ENCODE measurements around the gene LRRC34. TPM values are rescaled to one million over a fixed set of nuclear protein-coding genes. Genes with fewer than 3 reads are reported as not detected.

The LRRC34 gene
- total RNA-seq, 2 experiments from 2014 or later = 3.8 TPM

DNA sequence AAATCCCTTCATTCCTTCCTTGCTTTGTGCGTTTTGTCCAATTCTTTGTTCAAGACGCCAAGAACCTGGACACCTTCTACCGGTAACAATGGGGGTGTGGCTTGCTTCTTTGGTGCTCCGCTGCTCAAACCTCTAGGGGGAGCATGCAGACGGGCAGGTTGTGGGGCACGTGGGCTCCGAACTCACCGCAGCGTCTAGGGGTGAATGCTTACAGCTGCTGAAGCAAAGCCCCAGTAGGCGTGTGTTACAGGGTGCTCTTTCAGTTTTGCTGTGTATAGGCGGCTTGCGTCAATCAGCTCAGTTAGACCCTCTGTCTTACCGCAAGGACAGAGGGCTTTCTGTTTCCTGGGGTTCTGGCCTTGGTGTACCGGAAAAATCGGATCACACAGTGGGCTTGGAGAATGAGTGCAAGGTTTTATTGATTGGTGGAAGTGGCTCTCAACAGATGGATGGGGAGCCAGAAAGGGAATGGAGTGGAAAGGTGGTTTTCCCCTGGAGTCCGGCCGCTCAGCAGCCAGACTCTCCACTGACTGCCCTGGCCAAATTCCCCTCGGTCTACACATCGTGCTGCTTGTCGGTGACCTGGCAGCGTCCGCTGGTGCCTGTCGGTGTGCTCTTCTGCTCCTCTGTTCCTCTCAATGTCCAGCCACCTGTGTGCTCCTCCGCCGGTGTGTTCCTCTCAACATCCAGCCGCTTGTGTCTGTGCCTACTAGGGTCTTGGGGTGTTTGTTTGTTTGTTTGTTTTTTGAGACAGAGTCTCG is 1.2 kb upstream of the LRRC34 start:
- H3K4me3 Mint-ChIP-seq = peak overlapping the region; percentile 77
- peak; percentile 89 for DNase-seq
- peaks cover 13% of the 10 kb centered on the region for H3K9me3 Mint-ChIP-seq (ENCODE audit: low read depth)
- ChIA-PET CTCF (interaction anchor here (0.6 to 1.6 kb wide), 2 partner anchors 40 to 1811 kb away, joined by 3 to 8 read pairs; partner anchors contain the start of gene MYNN), POLR2A (interaction anchor here (1.4 kb wide), 1 partner anchor 153 kb away, joined by 3 read pairs; no protein-coding TSS in a partner anchor)
- H3K27ac Mint-ChIP-seq = peak overlapping the region; percentile 82
- peak; percentile 84 for ATAC-seq
- intact Hi-C loops (cut with DNase I, micrococcal nuclease) = loop anchor here (1.0 to 5.0 kb wide), 9 partner anchors 42 to 367 kb away; partner anchors contain the start of genes SEC62 (in 2 of the 2), GPR160 (in 1 of the 2), PHC3 (in 1 of the 2) and TERC (in 1 of the 2)
- H3K36me3 Mint-ChIP-seq (ENCODE audit: low read depth) = peaks cover 10% of the 10 kb centered on the region
- H3K27me3 Mint-ChIP-seq = peaks cover 6% of the 10 kb centered on the region
- H3K4me1 Mint-ChIP-seq = peaks cover 27% of the 10 kb centered on the region

DNA sequence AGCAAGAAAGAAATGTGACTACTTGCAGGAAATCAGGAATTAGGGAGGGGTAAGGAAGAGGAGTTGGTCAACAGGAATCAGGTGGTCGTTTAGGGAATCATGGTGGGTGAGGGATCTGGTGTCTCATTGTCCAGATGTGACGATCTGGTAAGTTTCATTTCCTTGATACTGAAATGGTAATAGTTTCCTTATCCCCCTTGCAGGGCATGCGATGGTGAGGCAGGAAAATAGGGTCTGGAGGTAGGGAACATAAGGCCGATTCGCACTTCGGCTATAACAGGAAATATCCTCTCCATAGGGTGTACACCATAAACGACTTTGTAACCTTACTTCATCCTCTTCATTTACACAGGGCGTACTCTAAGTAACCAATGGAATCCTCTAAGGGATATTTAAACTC is 574 bp upstream of the LRRC34 start:
- ChIA-PET CTCF (interaction anchor here (1.1 kb wide), 2 partner anchors 49 to 155 kb away, joined by 3 read pairs; no protein-coding TSS in a partner anchor), POLR2A (interaction anchor here (1.4 kb wide), 1 partner anchor 154 kb away, joined by 3 read pairs; no protein-coding TSS in a partner anchor)
- Mint-ChIP-seq H3K36me3 (ENCODE audit: low read depth) (peaks cover 10% of the 10 kb centered on the region), H3K9me3 (ENCODE audit: low read depth) (peaks cover 13% of the 10 kb centered on the region), H3K4me3 (peak overlapping the region; percentile 77), H3K27me3 (peaks cover 4% of the 10 kb centered on the region), H3K4me1 (peaks cover 27% of the 10 kb centered on the region), H3K27ac (peak overlapping the region; percentile 82)
- DNase-seq (no peak), ATAC-seq (peak; percentile 2)
- intact Hi-C loops (cut with DNase I, micrococcal nuclease) = loop anchor here (1.0 to 5.0 kb wide), 9 partner anchors 41 to 368 kb away; partner anchors contain the start of genes SEC62 (in 2 of the 2), GPR160 (in 1 of the 2), PHC3 (in 1 of the 2) and TERC (in 1 of the 2)

DNA sequence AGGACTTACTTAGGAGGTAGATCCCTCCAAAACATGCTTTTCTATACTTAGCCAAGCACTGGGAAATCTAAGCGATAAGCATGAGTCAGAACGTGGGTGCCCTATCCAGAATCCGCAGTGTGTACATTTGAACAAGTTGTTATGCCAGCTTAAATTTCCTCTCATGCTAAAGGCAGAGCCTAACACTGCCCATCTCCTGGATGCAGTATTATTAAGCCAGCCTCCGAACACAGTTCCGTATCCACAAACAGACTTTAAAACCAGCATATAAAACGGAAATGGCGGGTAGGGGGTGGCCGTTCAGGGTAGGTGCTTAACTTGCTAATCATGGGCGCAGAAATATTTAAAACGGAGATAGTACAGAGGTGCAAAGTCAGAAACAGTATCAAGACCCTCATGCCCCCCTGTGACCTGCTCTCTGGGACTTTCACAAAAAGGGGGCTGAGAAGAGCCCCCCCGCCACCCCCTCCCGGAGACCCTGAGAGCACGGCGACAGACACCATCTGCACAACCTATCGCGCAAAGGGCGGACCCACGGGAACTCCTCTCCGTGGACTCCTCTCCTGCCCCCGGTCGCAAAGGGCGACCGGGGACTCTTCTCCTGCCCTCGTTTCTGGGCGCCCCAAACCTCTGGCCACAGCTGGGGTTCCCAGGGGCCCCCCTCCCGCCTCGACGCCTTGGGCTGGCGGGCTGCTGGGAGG is 923 bp downstream of the LRRC34 start:
- ATAC-seq = peak; percentile 3
- no peak overlapping the region for H3K27ac Mint-ChIP-seq
- peaks cover 27% of the 10 kb centered on the region for H3K4me1 Mint-ChIP-seq
- peak overlapping the region; percentile 77 for H3K4me3 Mint-ChIP-seq
- peaks cover 13% of the 10 kb centered on the region for H3K9me3 Mint-ChIP-seq (ENCODE audit: low read depth)
- peaks cover 10% of the 10 kb centered on the region for H3K36me3 Mint-ChIP-seq (ENCODE audit: low read depth)
- intact Hi-C loops (cut with DNase I, micrococcal nuclease) = loop anchor here (1.0 to 5.0 kb wide), 9 partner anchors 38 to 546 kb away; partner anchors contain the start of genes SEC62 (in 2 of the 2), GPR160 (in 1 of the 2), MYNN (in 1 of the 2) and PHC3 (in 1 of the 2)
- POLR2A ChIA-PET = no interaction called here
- DNase-seq = peak; percentile 35
- CTCF ChIA-PET = interaction anchor here (0.6 to 1.6 kb wide), 6 partner anchors 19 to 554 kb away, joined by 3 to 7 read pairs (median 3); no protein-coding TSS in a partner anchor
- H3K27me3 Mint-ChIP-seq = peaks cover 2% of the 10 kb centered on the region

DNA sequence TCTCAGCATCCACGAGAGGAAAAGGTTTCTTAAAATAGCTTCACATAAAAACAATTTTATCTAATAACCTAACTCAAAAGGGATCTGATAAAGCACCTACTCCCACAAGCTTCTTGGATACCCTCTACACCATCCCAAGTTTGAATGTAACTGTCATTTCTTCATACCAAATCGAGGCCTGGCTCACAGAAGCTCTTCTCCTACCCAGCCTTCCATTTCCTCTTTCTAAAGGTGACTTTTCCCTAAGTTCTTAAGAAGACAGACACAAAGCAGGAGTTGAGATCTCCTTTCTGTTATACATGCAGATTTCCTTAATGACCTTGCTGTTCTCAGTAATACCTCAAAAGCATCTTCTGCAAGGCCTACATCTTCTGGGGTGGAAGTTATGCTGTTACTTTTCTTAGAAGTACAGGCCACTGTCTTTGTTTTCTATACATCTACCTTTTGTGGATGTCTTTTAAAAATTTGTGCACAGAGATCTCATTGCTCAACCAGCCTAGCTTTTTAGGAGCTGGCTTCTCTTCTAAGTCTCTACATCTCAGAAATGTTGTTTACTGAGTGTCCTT is 3.4 kb downstream of the LRRC34 start:
- ATAC-seq = no peak
- H3K9me3 Mint-ChIP-seq (ENCODE audit: low read depth) = no peaks in the 10 kb centered on the region
- DNase-seq = no peak
- POLR2A ChIA-PET = interaction anchor here (0.7 kb wide), 1 partner anchor 27 kb away, joined by 3 read pairs; no protein-coding TSS in a partner anchor
- H3K27me3 Mint-ChIP-seq = no peaks in the 10 kb centered on the region
- H3K4me3 Mint-ChIP-seq = no peak overlapping the region
- H3K4me1 Mint-ChIP-seq = peaks cover 26% of the 10 kb centered on the region
- intact Hi-C loops (cut with DNase I, micrococcal nuclease) = no loop called here
- CTCF ChIA-PET = interaction anchor here (0.7 kb wide), 1 partner anchor 14 kb away, joined by 3 read pairs; no protein-coding TSS in a partner anchor
- H3K36me3 Mint-ChIP-seq (ENCODE audit: low read depth) = no peaks in the 10 kb centered on the region
- no peak overlapping the region for H3K27ac Mint-ChIP-seq

DNA sequence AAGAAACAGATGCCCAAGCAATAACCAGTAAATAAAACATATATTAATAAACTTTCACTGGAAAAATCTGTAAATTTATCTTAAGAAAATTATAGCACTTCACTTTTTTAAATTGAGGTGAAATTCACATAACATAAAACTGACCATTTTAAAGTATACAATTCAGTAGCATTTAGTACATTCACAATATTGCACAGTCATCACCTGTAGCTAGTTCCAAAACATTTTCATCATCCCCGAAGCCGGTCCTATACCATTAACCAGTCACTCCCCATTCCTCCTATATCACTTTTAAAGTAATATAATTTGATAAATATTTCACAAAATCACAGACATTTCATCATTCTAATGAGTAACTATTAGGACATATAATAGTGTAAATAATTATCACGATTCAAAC is 8.0 kb downstream of the LRRC34 start:
- Mint-ChIP-seq H3K27me3 (no peaks in the 10 kb centered on the region), H3K27ac (no peak overlapping the region), H3K9me3 (ENCODE audit: low read depth) (no peaks in the 10 kb centered on the region), H3K36me3 (ENCODE audit: low read depth) (no peaks in the 10 kb centered on the region), H3K4me1 (no peaks in the 10 kb centered on the region), H3K4me3 (no peak overlapping the region)
- intact Hi-C loops (cut with DNase I, micrococcal nuclease) = no loop called here
- DNase-seq (no peak), ATAC-seq (no peak)
- ChIA-PET CTCF (no interaction called here), POLR2A (no interaction called here)

GRCh38 chr3:169792359-169792758 is 20.3 kb downstream of the LRRC34 start:
- no peak overlapping the region for H3K27ac Mint-ChIP-seq
- intact Hi-C loops (cut with DNase I, micrococcal nuclease) = no loop called here

GRCh38 chr3:169790687-169791429 is 21.8 kb downstream of the LRRC34 start:
- intact Hi-C loops (cut with DNase I, micrococcal nuclease) = no loop called here
- H3K4me1 Mint-ChIP-seq = peaks cover 10% of the 10 kb centered on the region
- H3K9me3 Mint-ChIP-seq (ENCODE audit: low read depth) = no peaks in the 10 kb centered on the region
- no peak overlapping the region for H3K4me3 Mint-ChIP-seq
- DNase-seq = no peak
- no peaks in the 10 kb centered on the region for H3K27me3 Mint-ChIP-seq
- no peak for ATAC-seq
- H3K36me3 Mint-ChIP-seq (ENCODE audit: low read depth) = peaks cover 31% of the 10 kb centered on the region
- POLR2A ChIA-PET = interaction anchor here (0.5 kb wide), 1 partner anchor 15 kb away, joined by 3 read pairs; no protein-coding TSS in a partner anchor
- H3K27ac Mint-ChIP-seq = no peak overlapping the region
- CTCF ChIA-PET = interaction anchor here (0.7 kb wide), 1 partner anchor 201 kb away, joined by 3 read pairs; no protein-coding TSS in a partner anchor

More at GRCh38 chr3:169792359-169792758, 20.3 kb downstream of the LRRC34 start:
- Mint-ChIP-seq H3K27me3 (no peaks in the 10 kb centered on the region), H3K4me1 (peaks cover 5% of the 10 kb centered on the region), H3K9me3 (ENCODE audit: low read depth) (no peaks in the 10 kb centered on the region), H3K36me3 (ENCODE audit: low read depth) (peaks cover 21% of the 10 kb centered on the region), H3K4me3 (no peak overlapping the region)
- POLR2A ChIA-PET = no interaction called here
- DNase-seq = no peak
- CTCF ChIA-PET = no interaction called here
- ATAC-seq = no peak

DNA sequence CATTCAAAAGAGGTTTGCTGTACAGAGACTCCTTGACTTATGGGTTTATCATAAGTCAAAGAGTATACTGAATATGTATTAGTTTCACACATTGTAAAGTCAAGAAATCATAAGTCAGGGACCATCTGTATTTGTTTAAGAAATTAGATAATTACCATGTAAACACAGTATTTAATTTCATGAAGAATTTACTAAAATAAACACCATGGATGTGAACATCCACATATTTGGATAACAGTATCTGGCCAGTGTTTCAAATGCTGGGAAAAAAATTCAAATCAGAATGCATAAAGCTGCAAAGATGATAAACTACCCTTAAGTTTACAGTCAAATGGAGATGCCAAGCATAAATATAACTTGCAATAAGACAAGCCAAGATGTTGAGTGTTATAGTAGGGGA is 22.5 kb downstream of the LRRC34 start:
- ChIA-PET CTCF (no interaction called here), POLR2A (interaction anchor here (0.5 kb wide), 1 partner anchor 16 kb away, joined by 3 read pairs; no protein-coding TSS in a partner anchor)
- Mint-ChIP-seq H3K4me1 (peaks cover 11% of the 10 kb centered on the region), H3K36me3 (ENCODE audit: low read depth) (peaks cover 35% of the 10 kb centered on the region), H3K27me3 (no peaks in the 10 kb centered on the region), H3K9me3 (ENCODE audit: low read depth) (no peaks in the 10 kb centered on the region), H3K27ac (no peak overlapping the region), H3K4me3 (no peak overlapping the region)
- DNase-seq (no peak), ATAC-seq (no peak)
- intact Hi-C loops (cut with DNase I, micrococcal nuclease) = no loop called here

DNA sequence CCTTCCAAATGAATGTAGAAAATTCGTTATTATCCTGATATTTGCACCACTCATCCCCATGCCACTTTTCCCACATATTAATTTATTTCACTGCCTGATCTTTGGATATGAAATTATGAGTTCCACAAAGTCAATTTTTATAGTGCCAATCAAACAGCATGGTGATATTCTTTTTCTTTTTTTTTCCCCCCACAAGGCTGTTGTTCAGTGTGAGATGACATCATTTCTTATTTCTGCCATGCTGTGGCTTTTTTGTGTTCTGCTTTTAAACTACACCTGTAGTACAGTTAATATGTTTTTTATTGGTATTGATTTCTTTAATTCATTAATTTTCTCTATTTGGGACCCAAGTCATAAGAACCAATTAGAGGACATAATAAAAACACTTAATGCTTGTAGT is 24.9 kb downstream of the LRRC34 start:
- Mint-ChIP-seq H3K9me3 (ENCODE audit: low read depth) (no peaks in the 10 kb centered on the region), H3K36me3 (ENCODE audit: low read depth) (peaks cover 38% of the 10 kb centered on the region), H3K4me3 (no peak overlapping the region), H3K4me1 (peaks cover 11% of the 10 kb centered on the region), H3K27ac (no peak overlapping the region), H3K27me3 (no peaks in the 10 kb centered on the region)
- DNase-seq (no peak), ATAC-seq (no peak)
- intact Hi-C loops (cut with DNase I, micrococcal nuclease) = no loop called here
- ChIA-PET CTCF (no interaction called here), POLR2A (no interaction called here)

DNA sequence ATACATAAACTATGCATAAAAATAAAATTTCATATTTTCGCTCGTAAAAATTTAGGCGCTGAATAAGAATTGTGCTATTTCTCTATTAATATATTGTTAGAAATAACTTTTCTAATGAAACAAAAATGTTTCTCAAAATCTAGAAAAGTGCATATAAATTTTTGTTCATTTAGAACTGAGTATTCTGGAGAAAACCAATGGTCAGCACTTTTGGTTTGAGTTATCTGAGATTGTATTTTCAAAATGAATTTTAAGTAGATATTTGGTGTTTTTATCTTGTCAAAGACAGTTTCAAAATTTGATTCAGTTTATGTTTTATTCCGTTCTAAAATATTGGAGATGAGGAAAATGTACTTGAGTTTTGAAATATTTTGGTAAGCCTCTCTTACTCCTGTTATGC is 25.6 kb downstream of the LRRC34 start:
- ChIA-PET POLR2A (no interaction called here), CTCF (no interaction called here)
- Mint-ChIP-seq H3K9me3 (ENCODE audit: low read depth) (no peaks in the 10 kb centered on the region), H3K36me3 (ENCODE audit: low read depth) (peaks cover 35% of the 10 kb centered on the region), H3K27me3 (no peaks in the 10 kb centered on the region), H3K27ac (no peak overlapping the region), H3K4me3 (no peak overlapping the region), H3K4me1 (peaks cover 11% of the 10 kb centered on the region)
- DNase-seq (no peak), ATAC-seq (no peak)
- intact Hi-C loops (cut with DNase I, micrococcal nuclease) = no loop called here
